Keratinocyte (primary cell): ENCODE results near the gene IFNL1. TPM values are rescaled to one million over a fixed set of nuclear protein-coding genes. Genes with fewer than 3 reads are reported as not detected.

Source experiments
- DNase-seq: peaks from one replicate; pipeline ENCODE4 v3.0.0-alpha.2; 2011; ENCODE audit warnings: low read depth, missing footprints, low spot score
- FAIRE-seq: peaks from 2 replicates; lab custom pipeline; 2011; peaks lifted over from hg19 to GRCh38; lab: Jason Lieb, UNC
- H2AFZ ChIP-seq: 2 replicates; pipeline ENCODE4 v1.6.0; 2012; ENCODE audit warnings: low read length, control low read depth, inconsistent platforms; ENCODE audit not compliant: control insufficient read depth
- H3K27ac ChIP-seq: 2 replicates; pipeline ENCODE4 v1.5.1; 2011; ENCODE audit warnings: low read length; ENCODE audit not compliant: control insufficient read depth, insufficient read depth
- H3K27me3 ChIP-seq: 3 replicates; pipeline ENCODE4 v1.6.0; 2011; ENCODE audit warnings: low read length; ENCODE audit not compliant: control insufficient read depth, insufficient read depth; ENCODE audit errors: extremely low read depth
- H3K36me3 ChIP-seq, 2 experiments: 2 replicates in 1 of 2; 3 replicates in 1 of 2; pipeline ENCODE4 v1.5.1; 2011; ENCODE audit warnings: low read length in 2 of 2, mild to moderate bottlenecking in 1 of 2; ENCODE audit not compliant: control insufficient read depth in 2 of 2, insufficient read depth in 2 of 2; ENCODE audit errors: extremely low read depth in 1 of 2
- H3K4me1 ChIP-seq: 3 replicates; pipeline ENCODE4 v1.5.1; 2011; ENCODE audit warnings: low read length; ENCODE audit not compliant: control insufficient read depth, insufficient read depth; ENCODE audit errors: extremely low read depth
- H3K4me2 ChIP-seq: 3 replicates; pipeline ENCODE4 v1.6.0; 2011; ENCODE audit warnings: low read depth, low read length; ENCODE audit not compliant: control insufficient read depth, insufficient read depth; ENCODE audit errors: extremely low read depth
- H3K4me3 ChIP-seq, 3 experiments: fragments of 200-600 bp in 1 of 3; sonication (generic) in 1 of 3; 2 replicates in 2 of 3; 3 replicates in 1 of 3; pipeline ENCODE4 v1.5.1; 2011 to 2016; ENCODE audit warnings: low read length in 3 of 3, mild to moderate bottlenecking in 3 of 3, control low read depth in 2 of 3, inconsistent platforms in 1 of 3, low read depth in 1 of 3, mixed read lengths in 1 of 3, mixed run types in 1 of 3, moderate library complexity in 1 of 3; ENCODE audit not compliant: control insufficient read depth in 2 of 3, insufficient read depth in 2 of 3; ENCODE audit errors: extremely low read depth in 1 of 3
- H3K79me2 ChIP-seq: 2 replicates; pipeline ENCODE4 v1.6.0; 2012; ENCODE audit warnings: low read length; ENCODE audit not compliant: control insufficient read depth, insufficient read depth
- H3K9ac ChIP-seq: 3 replicates; pipeline ENCODE4 v1.6.0; 2011; ENCODE audit warnings: low read length; ENCODE audit not compliant: control insufficient read depth, insufficient read depth; ENCODE audit errors: extremely low read depth
- H3K9me1 ChIP-seq: 3 replicates; pipeline ENCODE4 v1.6.0; 2011; ENCODE audit warnings: low read length; ENCODE audit not compliant: control insufficient read depth, insufficient read depth; ENCODE audit errors: extremely low read depth
- H3K9me3 ChIP-seq: 2 replicates; pipeline ENCODE4 v1.5.1; 2012; ENCODE audit warnings: low read depth, low read length; ENCODE audit not compliant: control insufficient read depth
- H4K20me1 ChIP-seq: 3 replicates; pipeline ENCODE4 v1.6.0; 2011; ENCODE audit warnings: low read length; ENCODE audit not compliant: control insufficient read depth, insufficient read depth; ENCODE audit errors: extremely low read depth
- CTCF ChIP-seq, 3 experiments: IDR thresholded peaks in 1 of 3; conservative IDR thresholded peaks in 1 of 3; optimal IDR thresholded peaks in 1 of 3; 2 replicates in 2 of 3; 3 replicates in 1 of 3; pipeline versions ENCODE3 to v1.5.1; 2011; ENCODE audit warnings: low read length in 3 of 3, mild to moderate bottlenecking in 3 of 3, moderate library complexity in 2 of 3, control low read depth in 1 of 3, inconsistent platforms in 1 of 3; ENCODE audit not compliant: insufficient read depth in 2 of 3; ENCODE audit errors: extremely low read depth in 1 of 3
- EZH2 ChIP-seq: IDR thresholded peaks from one replicate; pipeline ENCODE4 v1.6.1; 2012; ENCODE audit warnings: inconsistent platforms, mild to moderate bottlenecking, low read length, moderate library complexity
- dilution Hi-C: fragments of 300-500 bp; cut with MboI; formaldehyde crosslinking; loops from one replicate; pipeline ENCODE4 v1.7.0; 2020; ENCODE audit warnings: low sequenced_read_pairs; ENCODE audit not compliant: extremely low pct_ligation_motif_present
- polyA plus RNA-seq, 5 experiments: library from polyadenylated mRNA; depleted of rRNA in 3 of 5; stranded (reverse) in 3 of 5; stranded (forward) in 1 of 5; unstranded in 1 of 5; fragments of >200 nt; gene quantifications; 1 replicate in 1 of 5; 2 replicates in 3 of 5; 3 replicates in 1 of 5; pipeline versions ENCODE4 v1.2.1 to v1.2.3, GENCODE V29; 2011 to 2012; ENCODE audit warnings: missing spikeins in 2 of 5, low read depth in 1 of 5, low replicate concordance in 1 of 5

Gene IFNL1
- polyA plus RNA-seq, 1 donor (not counting 4 experiments of a cell fraction or from before 2014, with no cell fraction given): not detected

- Histone ChIP-seq H3K9me3 (no peaks in the 10 kb centered on the region), H3K9ac (no peak overlapping the region), H3K4me3 (no peak overlapping the region), H2AFZ (peak overlapping the region; percentile 15), H3K79me2 (no peaks in the 10 kb centered on the region), H3K27ac (no peak overlapping the region), H3K4me2 (peak overlapping the region; percentile 27), H4K20me1 (no peaks in the 10 kb centered on the region), H3K36me3 (no peaks in the 10 kb centered on the region), H3K9me1 (no peaks in the 10 kb centered on the region), H3K27me3 (peaks cover 24% of the 10 kb centered on the region), H3K4me1 (peaks cover 3% of the 10 kb centered on the region)
- FAIRE-seq (no peak), DNase-seq (no peak)
- dilution Hi-C loops: no loop called here
- TF ChIP-seq CTCF (optimal IDR thresholded peaks at IDR 0.05 in 1 of 3, IDR thresholded peaks at IDR 0.05 in 1 of 3, conservative IDR thresholded peaks at IDR 0.05 in 1 of 3; ENCODE audit: extremely low read depth in 1 of 3, insufficient read depth in 2 of 3, low read length in 3 of 3) (no peak), EZH2 (no peak)
Measured at GRCh38 chr19:39247701-39248664, 48.2 kb upstream of the IFNL1 start.

GRCh38 chr19:39248806-39249205 is 47.4 kb upstream of the IFNL1 start, which contains the start of gene IFNL4:
Gene IFNL4, minus strand, starts transcription at chr19:39248856.
- Histone ChIP-seq H2AFZ (peak within 1 kb of the TSS; percentile 15), H3K9ac (no peak within 1 kb of the TSS), H3K36me3 (no peaks in the 10 kb centered on the region), H3K79me2 (no peaks in the 10 kb centered on the region), H3K4me1 (peaks cover 3% of the 10 kb centered on the region), H3K9me3 (no peaks in the 10 kb centered on the region), H3K27ac (no peak within 1 kb of the TSS), H3K9me1 (no peaks in the 10 kb centered on the region), H3K4me2 (peak within 1 kb of the TSS; percentile 27), H3K4me3 (no peak within 1 kb of the TSS), H4K20me1 (no peaks in the 10 kb centered on the region), H3K27me3 (peaks cover 24% of the 10 kb centered on the region)
- TF ChIP-seq EZH2 (no peak), CTCF (optimal IDR thresholded peaks at IDR 0.05 in 1 of 3, IDR thresholded peaks at IDR 0.05 in 1 of 3, conservative IDR thresholded peaks at IDR 0.05 in 1 of 3; ENCODE audit: extremely low read depth in 1 of 3, insufficient read depth in 2 of 3, low read length in 3 of 3) (no peak)
- FAIRE-seq (no peak), DNase-seq (no peak)
- dilution Hi-C loops: no loop called here
